Smooth muscle cell (in vitro differentiated cells): ENCODE results near the gene CLHC1. TPM values are rescaled to one million over a fixed set of nuclear protein-coding genes. Genes with fewer than 3 reads are reported as not detected.

Experiments
- DNase-seq: peaks from one replicate; lab custom pipeline; 2025; ENCODE audit not compliant: unreplicated experiment; lab: John Stamatoyannopoulos, UW
- H2AFZ ChIP-seq: fragments of 200-600 bp; sonication (generic); 2 replicates; pipeline ENCODE4 v1.6.0; 2016; ENCODE audit warnings: antibody characterized with exemption, low read depth, mild to moderate bottlenecking
- H3F3A ChIP-seq: fragments of 200-600 bp; sonication (generic); 2 replicates; pipeline ENCODE4 v1.6.0; 2017; ENCODE audit warnings: antibody characterized with exemption, low read depth
- H3K27ac ChIP-seq: fragments of 200-600 bp; sonication (generic); 2 replicates; pipeline ENCODE4 v1.5.1; 2016; ENCODE audit warnings: low read depth, mild to moderate bottlenecking
- H3K27me3 ChIP-seq: fragments of 200-600 bp; sonication (generic); 2 replicates; pipeline ENCODE4 v1.6.1; 2016; ENCODE audit warnings: low read depth, mild to moderate bottlenecking
- H3K36me3 ChIP-seq: fragments of 200-600 bp; sonication (generic); 2 replicates; pipeline ENCODE4 v1.5.1; 2016; ENCODE audit warnings: low read depth
- H3K4me1 ChIP-seq: fragments of 200-600 bp; sonication (generic); 2 replicates; pipeline ENCODE4 v1.5.1; 2016; ENCODE audit warnings: low read depth
- H3K4me2 ChIP-seq: fragments of 200-600 bp; sonication (generic); 2 replicates; pipeline ENCODE4 v1.6.0; 2016; ENCODE audit warnings: mild to moderate bottlenecking
- H3K4me3 ChIP-seq: fragments of 200-600 bp; sonication (generic); 2 replicates; pipeline ENCODE4 v1.5.1; 2016; ENCODE audit warnings: mild to moderate bottlenecking
- H3K79me2 ChIP-seq: fragments of 200-600 bp; sonication (generic); 2 replicates; pipeline ENCODE4 v1.6.0; 2016; ENCODE audit warnings: low read depth, mild to moderate bottlenecking
- H3K9ac ChIP-seq: fragments of 200-600 bp; sonication (generic); 2 replicates; pipeline ENCODE4 v1.6.0; 2016; ENCODE audit warnings: low read depth
- H3K9me3 ChIP-seq: fragments of 200-600 bp; sonication (generic); replicated peaks from 2 replicates; pipeline ENCODE4 v1.5.1; 2016; ENCODE audit warnings: low read depth
- H4K20me1 ChIP-seq: fragments of 200-600 bp; sonication (generic); 2 replicates; pipeline ENCODE4 v1.6.0; 2016; ENCODE audit warnings: low read depth
- CTCF ChIP-seq: fragments of 200-600 bp; sonication (generic); IDR thresholded peaks from 2 replicates; pipeline ENCODE4 v1.5.1; 2017; ENCODE audit warnings: borderline replicate concordance, mild to moderate bottlenecking, antibody characterized with exemption; ENCODE audit not compliant: insufficient read depth, poor library complexity, severe bottlenecking
- WGBS: methylation state at CpG from one replicate; pipeline ENCODE4 v1.1.7; 2016; ENCODE audit warnings: low lambda C conversion rate; 5-methylcytosine and 5-hydroxymethylcytosine counted together
- polyA plus RNA-seq: library from polyadenylated mRNA; unstranded; fragments of >200 nt; fragmentation: Nextera tagmentation; extraction: Ambion mirVana; gene quantifications from 2 replicates; pipeline ENCODE4 v1.2.1, GENCODE V29; 2016
- total RNA-seq: library from RNA; depleted of rRNA; stranded (reverse); fragments of >200 nt; gene quantifications from 2 replicates; pipeline ENCODE4 v1.2.3, GENCODE V29; 2014

Gene CLHC1
- total and polyA plus RNA-seq, 2 experiments from 2014 or later, result 10.0 to 14.4 TPM

- no peak overlapping the region for H3K27ac ChIP-seq
- WGBS, result 89% methylated on average over 5 of the region's 5 CpGs
- peaks cover 6% of the 10 kb centered on the region for H3K4me1 ChIP-seq
- no peaks in the 10 kb centered on the region for H3K36me3 ChIP-seq
- H3K9me3 ChIP-seq, result no peaks in the 10 kb centered on the region
- H3K79me2 ChIP-seq, result no peaks in the 10 kb centered on the region
- no peak overlapping the region for H2AFZ ChIP-seq
- H3K4me2 ChIP-seq, result no peak overlapping the region
- H3F3A ChIP-seq, result no peaks in the 10 kb centered on the region
- H3K4me3 ChIP-seq, result no peak overlapping the region
- no peaks in the 10 kb centered on the region for H4K20me1 ChIP-seq
- no peak for TF ChIP-seq CTCF
- H3K9ac ChIP-seq, result no peak overlapping the region
- no peak for DNase-seq
- no peaks in the 10 kb centered on the region for H3K27me3 ChIP-seq
Measured at GRCh38 chr2:55138882-55139229, 93.2 kb downstream of the CLHC1 start.

- no peaks in the 10 kb centered on the region for H3K36me3 ChIP-seq
- no peak for TF ChIP-seq CTCF
- peaks cover 6% of the 10 kb centered on the region for H3K4me1 ChIP-seq
- 55% methylated on average over 12 of the region's 12 CpGs for WGBS
- H3K79me2 ChIP-seq, result no peaks in the 10 kb centered on the region
- H2AFZ ChIP-seq, result no peak overlapping the region
- no peak overlapping the region for H3K27ac ChIP-seq
- H3K9ac ChIP-seq, result no peak overlapping the region
- no peaks in the 10 kb centered on the region for H3K9me3 ChIP-seq
- H3F3A ChIP-seq, result no peaks in the 10 kb centered on the region
- DNase-seq, result no peak
- no peaks in the 10 kb centered on the region for H4K20me1 ChIP-seq
- no peaks in the 10 kb centered on the region for H3K27me3 ChIP-seq
- no peak overlapping the region for H3K4me3 ChIP-seq
- H3K4me2 ChIP-seq, result no peak overlapping the region
Measured at GRCh38 chr2:55138014-55138881, 93.8 kb downstream of the CLHC1 start.

GRCh38 chr2:55137024-55137958 is 94.8 kb downstream of the CLHC1 start:
- no peaks in the 10 kb centered on the region for H3K9me3 ChIP-seq
- no peaks in the 10 kb centered on the region for H3F3A ChIP-seq
- H2AFZ ChIP-seq, result no peak overlapping the region
- H3K79me2 ChIP-seq, result no peaks in the 10 kb centered on the region
- DNase-seq, result no peak
- peaks cover 6% of the 10 kb centered on the region for H3K4me1 ChIP-seq
- H3K27me3 ChIP-seq, result no peaks in the 10 kb centered on the region
- no peak overlapping the region for H3K27ac ChIP-seq
- no peak for TF ChIP-seq CTCF
- 77% methylated on average over 16 of the region's 23 CpGs for WGBS
- no peak overlapping the region for H3K4me2 ChIP-seq
- no peaks in the 10 kb centered on the region for H4K20me1 ChIP-seq
- no peak overlapping the region for H3K4me3 ChIP-seq
- no peaks in the 10 kb centered on the region for H3K36me3 ChIP-seq
- H3K9ac ChIP-seq, result no peak overlapping the region
